H1 (cell line): ENCODE measurements around the gene SNRPA1. TPM values are rescaled to one million over a fixed set of nuclear protein-coding genes. Genes with fewer than 3 reads are reported as not detected.

Source experiments
- BCL11A ChIP-seq, 2 experiments: IDR thresholded peaks; one replicate each; pipeline ENCODE4 v1.6.1; 2011; ENCODE audit warnings: low read depth in 2 of 2, low read length in 2 of 2, mild to moderate bottlenecking in 2 of 2
- CHD7 ChIP-seq: fragments of 300-600 bp; sonication (generic); IDR thresholded peaks from 2 replicates; pipeline ENCODE4 v1.7.1; 2012; ENCODE audit warnings: low read length, moderate library complexity, mild to moderate bottlenecking, inconsistent platforms; ENCODE audit not compliant: insufficient replicate concordance
- CREB1 ChIP-seq: IDR thresholded peaks from 2 replicates; pipeline ENCODE4 v1.6.1; 2012; ENCODE audit warnings: inconsistent platforms
- KDM5A ChIP-seq: fragments of 200-600 bp; IDR thresholded peaks from 2 replicates; pipeline ENCODE4 v1.7.1; 2012; ENCODE audit warnings: mild to moderate bottlenecking, low read length, inconsistent platforms, mixed read lengths
- POLR2A ChIP-seq, 2 experiments: IDR thresholded peaks; 1 replicate in 1 of 2; 2 replicates in 1 of 2; pipeline ENCODE4 v1.6.1; 2011; ENCODE audit warnings: low read depth in 2 of 2, low read length in 2 of 2, mild to moderate bottlenecking in 2 of 2; ENCODE audit errors: control extremely low read depth in 1 of 2
- POLR2AphosphoS5 ChIP-seq: IDR thresholded peaks from 2 replicates; pipeline ENCODE4 v1.6.1; 2011; ENCODE audit warnings: low read depth, low read length
- polyA plus RNA-seq, 7 experiments: library from polyadenylated mRNA; depleted of rRNA in 3 of 7; stranded (reverse) in 5 of 7; unstranded in 2 of 7; fragments of >200 nt in 5 of 7; fragments of 200-250 nt in 2 of 7; gene quantifications; 1 replicate in 5 of 7; 2 replicates in 1 of 7; 4 replicates in 1 of 7; pipeline versions ENCODE4 v1.2.1 to v1.2.3, GENCODE V29; 2011 to 2013; ENCODE audit warnings: missing spikeins in 2 of 7, mixed read lengths in 2 of 7
- total RNA-seq: library from RNA; stranded (reverse); fragmentation: NEBNext Ultra II Directional; extraction: Animal tissue kit (Norgen Biotek cat#: 25700); gene quantifications from 2 replicates; pipeline ENCODE4 v1.2.1, GENCODE V29; 2021

The SNRPA1 gene
- total and polyA plus RNA-seq, 2 of the 8 experiments (the other 6 are each of a cell fraction or from before 2014, with no cell fraction given), result 140 to 221 TPM

GRCh38 chr15:101307897-101308603, 13.0 kb upstream of the SNRPA1 start (continued):
- TF ChIP-seq CHD7 (no peak), CREB1 (no peak), POLR2A (IDR thresholded peaks at IDR 0.05; ENCODE audit: control extremely low read depth in 1 of 2, low read depth in 2 of 2, low read length in 2 of 2) (no peak), BCL11A (IDR thresholded peaks at IDR 0.05; ENCODE audit: low read depth in 2 of 2, low read length in 2 of 2) (no peak), POLR2AphosphoS5 (no peak), KDM5A (no peak)
